ENCODE measurements around the gene CCDC187. TPM values are rescaled to one million over a fixed set of nuclear protein-coding genes. Genes with fewer than 3 reads are reported as not detected.

CCDC187 gene
- total and polyA plus RNA-seq, 2 of the 8 experiments (the other 6 are each of a cell fraction or from before 2014, with no cell fraction given) = 0.02 TPM; not detected in 1

DNA sequence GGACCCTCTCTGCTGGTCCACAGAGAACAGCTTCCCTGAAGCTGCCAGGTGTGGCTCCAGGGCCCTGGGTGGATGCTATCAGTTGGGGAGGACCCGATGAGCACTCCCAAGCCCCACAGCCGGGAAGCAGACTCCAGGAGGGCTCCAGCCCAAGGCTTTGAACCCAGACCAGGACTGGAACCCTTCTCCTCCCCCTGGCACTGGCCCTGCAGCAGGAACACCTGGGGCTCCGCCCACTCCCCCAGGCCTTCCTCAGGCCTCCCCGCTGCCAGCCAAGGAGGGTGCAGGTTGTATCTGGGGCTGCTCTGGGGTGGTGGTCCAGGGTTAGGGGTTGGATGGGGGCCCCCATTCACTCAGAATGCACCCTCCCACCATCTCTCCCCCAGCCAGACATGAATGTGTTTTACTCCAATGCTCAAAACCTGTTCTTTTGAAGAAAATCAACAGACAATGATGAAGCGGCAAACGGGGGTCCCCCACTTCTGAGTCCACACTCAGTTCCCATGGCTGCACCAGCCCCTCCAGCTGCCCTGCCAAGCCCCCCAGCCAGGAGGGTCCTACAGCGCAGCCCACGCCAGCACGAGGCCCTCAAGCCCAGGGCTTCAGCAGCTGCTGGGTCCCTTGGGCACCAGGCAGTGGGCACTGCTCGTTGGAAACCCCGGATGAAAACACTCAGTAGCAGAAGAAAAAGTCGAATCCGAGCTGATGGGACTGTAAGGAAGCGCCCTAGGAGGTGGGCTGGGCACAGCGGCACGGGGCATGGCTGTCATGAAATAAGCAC lies 23.2 kb downstream of the CCDC187 start:
- Histone ChIP-seq H3K14ac (ENCODE audit: insufficient read length) (no peak overlapping the region), H2BK15ac (ENCODE audit: low read length) (no peak overlapping the region), H3K79me1 (ENCODE audit: low read depth, low read length) (no peaks in the 10 kb centered on the region), H4K8ac (ENCODE audit: extremely low read depth, insufficient read depth, low read length) (no peak overlapping the region; the same call in 1 of the 2 replicates), H3K4me1 (replicated peaks in 1 of 4; ENCODE audit: control insufficient read depth in 3 of 4, insufficient read depth in 4 of 4, low read length in 3 of 4) (peaks cover 0 to 4% (median 2%) of the 10 kb centered on the region in 4 experiments; a peak in 4 of 7 replicates), H4K20me1 (replicated peaks in 1 of 2; ENCODE audit: control insufficient read depth in 1 of 2, insufficient read depth in 2 of 2, low read length in 2 of 2) (no peaks in the 10 kb centered on the region), H3K9ac (replicated peaks in 1 of 4; ENCODE audit: extremely low read depth in 1 of 4, low read depth in 3 of 4, low read length in 3 of 4) (no peak overlapping the region), H2AK5ac (ENCODE audit: low read depth, low read length) (no peak overlapping the region), H3K4me2 (ENCODE audit: insufficient read depth in 1 of 2, low read depth in 2 of 2, low read length in 2 of 2) (no peak overlapping the region), H2BK5ac (ENCODE audit: low read depth, low read length) (no peak overlapping the region), H3K23ac (ENCODE audit: insufficient read length) (no peak overlapping the region), H3K27ac (ENCODE audit: low read depth, low read length) (no peak overlapping the region), H2BK20ac (ENCODE audit: low read length) (no peak overlapping the region), H3K79me2 (ENCODE audit: control insufficient read depth in 1 of 2, insufficient read depth in 2 of 2, low read length in 2 of 2) (no peaks in the 10 kb centered on the region), H3K27me3 (replicated peaks in 1 of 4; ENCODE audit: control insufficient read depth in 3 of 4, extremely low read depth in 1 of 4, insufficient read depth in 3 of 4, low read length in 3 of 4) (no peaks in the 10 kb centered on the region), H3K56ac (replicated peaks; ENCODE audit: insufficient read length, low read depth, low read length) (no peak overlapping the region), H4K5ac (ENCODE audit: insufficient read length, low read depth, low read length) (no peak overlapping the region), H3K4ac (replicated peaks; ENCODE audit: insufficient read length, low read depth, low read length) (no peak overlapping the region), H3K23me2 (ENCODE audit: low read depth, low read length) (no peaks in the 10 kb centered on the region), H3K18ac (ENCODE audit: extremely low read depth, low read length) (no peak overlapping the region), H2AFZ (ENCODE audit: low read length) (no peak overlapping the region), H4K91ac (replicated peaks; ENCODE audit: insufficient read length, low read length) (no peak overlapping the region), H2BK12ac (ENCODE audit: low read depth, low read length) (no peak overlapping the region), H3K4me3 (ENCODE audit: extremely low read depth in 1 of 4, insufficient read depth in 2 of 4, low read depth in 3 of 4, low read length in 4 of 4) (no peak overlapping the region), H3K9me3 (ENCODE audit: insufficient read depth in 2 of 2, low read depth in 1 of 2, low read length in 1 of 2) (no peaks in the 10 kb centered on the region), H3K36me3 (ENCODE audit: control insufficient read depth in 2 of 4, insufficient read depth in 4 of 4, low read length in 3 of 4) (no peaks in the 10 kb centered on the region), H2BK120ac (replicated peaks; ENCODE audit: low read depth, low read length) (no peak overlapping the region)
- DNase-seq (ENCODE audit: low read depth in 1 of 2, low spot score in 2 of 2) (no peak), FAIRE-seq (no peak)
- 94% methylated on average over 14 of the region's 16 CpGs; no CpG with 5 or more reads in 1 of the 2 experiments for WGBS, 2 experiments (ENCODE audit: extremely low coverage in 1 of 2, insufficient coverage in 1 of 2, insufficient read length in 1 of 2, insufficient replicate concordance in 2 of 2, low coverage in 1 of 2, low lambda C conversion rate in 2 of 2, missing lambda C conversion rate in 1 of 2)
- ChIA-PET POLR2A (ENCODE audit: partially characterized antibody) (interaction anchor here (1.2 kb wide), 1 partner anchor 135 kb away, joined by 3 read pairs; no protein-coding TSS in a partner anchor), CTCF (ENCODE audit: partially characterized antibody) (interaction anchor here (1.3 to 3.8 kb wide), 4 partner anchors 10 to 146 kb away, joined by 3 to 20 read pairs (median 4); no protein-coding TSS in a partner anchor)
- no peak for TF ChIP-seq JUN (IDR thresholded peaks at IDR 0.05; ENCODE audit: low read depth, low read length)
- TF ChIP-seq KDM4A (IDR thresholded peaks at IDR 0.05; ENCODE audit: low read depth, low read length, severe bottlenecking) = no peak
- no peak for TF ChIP-seq FOSL1 (IDR thresholded peaks at IDR 0.05; ENCODE audit: insufficient read depth, low read depth, low read length)
- TF ChIP-seq POLR2AphosphoS5 (IDR thresholded peaks at IDR 0.05; ENCODE audit: low read depth, low read length) = no peak
- TF ChIP-seq RNF2 (IDR thresholded peaks at IDR 0.05; ENCODE audit: borderline replicate concordance, low read depth, low read length, missing control alignments, poor library complexity, severe bottlenecking) = no peak
- TF ChIP-seq RAD21 (IDR thresholded peaks at IDR 0.05 in 1 of 2, conservative IDR thresholded peaks at IDR 0.05 in 1 of 2; ENCODE audit: low read depth in 2 of 2, low read length in 2 of 2) = no peak
- TF ChIP-seq SRF (IDR thresholded peaks at IDR 0.05; ENCODE audit: low read depth, low read length) = no peak
- no peak for TF ChIP-seq TCF12 (IDR thresholded peaks at IDR 0.05; ENCODE audit: low read depth, low read length)
